GM12878 (cell line): ENCODE data around the gene STRN4. TPM values are rescaled to one million over a fixed set of nuclear protein-coding genes. Genes with fewer than 3 reads are reported as not detected.

ENCODE experiments used
- ATAC-seq: fragments of 200-7000 bp; cut with Tn5 transposase; 3 replicates; pipeline ENCODE4 v1.9.1; 2020; ENCODE audit warnings: mild to moderate bottlenecking, moderate library complexity
- BruUV-seq: library from RNA; stranded (reverse); fragments of 400-500 nt; replicated peaks from 2 replicates; lab custom pipeline; 2021; lab: Mats Ljungman, UMichigan
- CTCF ChIA-PET: fragments of 300-600 bp; sonication (Branson Sonifier 250); formaldehyde crosslinking; extraction: SDS; loops from one replicate; lab custom pipeline; 2021; ENCODE audit warnings: inconsistent platforms; lab: Yijun Ruan, JAX
- POLR2A ChIA-PET: fragments of 350-600 bp; formaldehyde crosslinking; extraction: SDS; loops from one replicate; lab custom pipeline; 2021; ENCODE audit warnings: inconsistent platforms; lab: Charles Lee
- RAD21 ChIA-PET: fragments of 300-600 bp; sonication (Branson Sonifier 250); formaldehyde crosslinking; loops from one replicate; lab custom pipeline; 2023; ENCODE audit warnings: antibody characterized with exemption; ENCODE audit not compliant: unreplicated experiment; lab: Charles Lee
- SMC1A ChIA-PET: fragments of 300-600 bp; sonication (Branson Sonifier 250); formaldehyde crosslinking; loops from one replicate; lab custom pipeline; 2023; ENCODE audit not compliant: unreplicated experiment, uncharacterized antibody; lab: Charles Lee
- DNase-seq: peaks from one replicate; pipeline ENCODE4 v3.0.0-alpha.2; 2011; ENCODE audit warnings: low read depth, low spot score
- FAIRE-seq: peaks from 3 replicates; lab custom pipeline; 2011; peaks lifted over from hg19 to GRCh38; lab: Jason Lieb, UNC
- H2AFZ ChIP-seq: 2 replicates; pipeline ENCODE4 v1.6.0; 2011; ENCODE audit warnings: low read depth, low read length, control low read depth; ENCODE audit not compliant: control insufficient read depth
- H3K27ac ChIP-seq: 2 replicates; pipeline ENCODE4 v1.5.1; 2011; ENCODE audit warnings: control low read depth; ENCODE audit not compliant: control insufficient read depth, insufficient read depth
- H3K27me3 ChIP-seq, 2 experiments: replicated peaks in 1 of 2; 2 replicates each; pipeline versions ENCODE4 v1.6.0 to v1.6.1; 2011; ENCODE audit warnings: low read length in 1 of 2; ENCODE audit not compliant: control insufficient read depth in 2 of 2, insufficient read depth in 2 of 2
- H3K36me3 ChIP-seq, 2 experiments: 2 replicates each; pipeline ENCODE4 v1.5.1; 2011; ENCODE audit warnings: low read length in 1 of 2; ENCODE audit not compliant: control insufficient read depth in 2 of 2, insufficient read depth in 2 of 2
- H3K4me1 ChIP-seq: 2 replicates; pipeline ENCODE4 v1.6.1; 2011; ENCODE audit warnings: mild to moderate bottlenecking, low read length, moderate library complexity, mixed read lengths; ENCODE audit not compliant: control insufficient read depth, insufficient read depth
- H3K4me2 ChIP-seq: 2 replicates; pipeline ENCODE4 v1.6.0; 2011; ENCODE audit warnings: control low read depth; ENCODE audit not compliant: control insufficient read depth, insufficient read depth
- H3K4me3 ChIP-seq: fragments of 200-600 bp; sonication (generic); 2 replicates; pipeline ENCODE4 v1.5.1; 2016
- H3K79me2 ChIP-seq: 2 replicates; pipeline ENCODE4 v1.6.0; 2011; ENCODE audit warnings: low read length; ENCODE audit not compliant: control insufficient read depth, insufficient read depth
- H3K9ac ChIP-seq: 2 replicates; pipeline ENCODE4 v1.8.0; 2011; ENCODE audit warnings: low read length, control low read depth, mixed read lengths; ENCODE audit not compliant: control insufficient read depth, insufficient read depth
- H3K9me3 ChIP-seq: replicated peaks from 3 replicates; pipeline ENCODE4 v1.5.1; 2011; ENCODE audit warnings: mild to moderate bottlenecking, low read length; ENCODE audit not compliant: control insufficient read depth, insufficient read depth
- H4K20me1 ChIP-seq: 2 replicates; pipeline ENCODE4 v1.6.0; 2011; ENCODE audit not compliant: control insufficient read depth, insufficient read depth
- EGR1 ChIP-seq, 2 experiments: IDR thresholded peaks; 1 replicate in 1 of 2; 2 replicates in 1 of 2; pipeline ENCODE4 v1.6.1; 2011 to 2012; ENCODE audit warnings: low read depth in 2 of 2, low read length in 2 of 2, borderline replicate concordance in 1 of 2, mild to moderate bottlenecking in 1 of 2, moderate library complexity in 1 of 2
- IKZF1 ChIP-seq: fragments of 450-650 bp; conservative IDR thresholded peaks from 2 replicates; pipeline ENCODE4 v1.6.1; 2017; ENCODE audit warnings: antibody characterized with exemption, mild to moderate bottlenecking
- WGBS: methylation state at CpG from one replicate; pipeline ENCODE4 v1.1.6; 2016; ENCODE audit warnings: low lambda C conversion rate; ENCODE audit not compliant: insufficient replicate concordance, insufficient coverage; ENCODE audit errors: missing lambda C conversion rate; 5-methylcytosine and 5-hydroxymethylcytosine counted together
- in situ Hi-C: fragments of 300-500 bp; cut with MboI; formaldehyde crosslinking; loops from 9 replicates; pipeline ENCODE4 v1.14.3; 2018; ENCODE audit warnings: mixed read lengths
- intact Hi-C: fragments of 100-400 bp; cut with micrococcal nuclease; formaldehyde crosslinking; loops from one replicate; pipeline ENCODE4 v1.14.2; 2022; ENCODE audit not compliant: unreplicated experiment
- polyA plus RNA-seq, 11 experiments: library from polyadenylated mRNA; depleted of rRNA in 4 of 11; unstranded in 6 of 11; stranded (reverse) in 5 of 11; fragments of >200 nt; fragmentation: Nextera tagmentation in 4 of 11; fragmentation: Illumina TruSeq in 1 of 11; extraction: Ambion mirVana in 4 of 11; extraction: Trizol in 1 of 11; gene quantifications; 1 replicate in 1 of 11; 2 replicates in 10 of 11; pipeline versions ENCODE4 v1.2.1 to v1.2.3, GENCODE V29; 2011 to 2016; ENCODE audit warnings: inconsistent platforms in 2 of 11, missing spikeins in 2 of 11, low read depth in 1 of 11
- total RNA-seq, 4 experiments: library from RNA; depleted of rRNA in 3 of 4; stranded (reverse); fragments of >200 nt in 3 of 4; fragmentation: Illumina TruSeq in 1 of 4; extraction: Trizol in 1 of 4; gene quantifications; 2 replicates each; pipeline versions ENCODE4 v1.2.1 to v1.2.3, GENCODE V29; 2013 to 2021
- TF ChIP-seq, protein P1 (sequence below): IDR thresholded peaks from 2 replicates; pipeline ENCODE4 v1.6.1; 2012; ENCODE audit warnings: low read depth, low read length, improper control_type of control experiment
- TF ChIP-seq, protein P2 (sequence below): IDR thresholded peaks from 2 replicates; pipeline ENCODE4 v1.6.1; 2011; ENCODE audit warnings: mild to moderate bottlenecking, low read depth, low read length, moderate library complexity; ENCODE audit not compliant: insufficient replicate concordance
- TF ChIP-seq, protein P3 (sequence below): fragments of 450-650 bp; IDR thresholded peaks from 2 replicates; pipeline ENCODE4 v1.6.1; 2016; ENCODE audit warnings: mild to moderate bottlenecking
- TF ChIP-seq, protein P4 (sequence below), 3 experiments: IDR thresholded peaks in 2 of 3; conservative IDR thresholded peaks in 1 of 3; 2 replicates each; pipeline ENCODE4 v1.5.1; 2011; ENCODE audit warnings: low read depth in 3 of 3, low read length in 3 of 3, mild to moderate bottlenecking in 3 of 3, control low read depth in 2 of 3, moderate library complexity in 2 of 3, inconsistent platforms in 1 of 3, mixed read lengths in 1 of 3; ENCODE audit not compliant: control insufficient read depth in 2 of 3, insufficient read depth in 1 of 3; ENCODE audit errors: extremely low read depth in 1 of 3

Gene STRN4
- total and polyA plus RNA-seq, 10 of the 15 experiments (the other 5 are each of a cell fraction or from before 2014, with no cell fraction given), result 0.42 to 62.8 (median 22.5) TPM

DNA sequence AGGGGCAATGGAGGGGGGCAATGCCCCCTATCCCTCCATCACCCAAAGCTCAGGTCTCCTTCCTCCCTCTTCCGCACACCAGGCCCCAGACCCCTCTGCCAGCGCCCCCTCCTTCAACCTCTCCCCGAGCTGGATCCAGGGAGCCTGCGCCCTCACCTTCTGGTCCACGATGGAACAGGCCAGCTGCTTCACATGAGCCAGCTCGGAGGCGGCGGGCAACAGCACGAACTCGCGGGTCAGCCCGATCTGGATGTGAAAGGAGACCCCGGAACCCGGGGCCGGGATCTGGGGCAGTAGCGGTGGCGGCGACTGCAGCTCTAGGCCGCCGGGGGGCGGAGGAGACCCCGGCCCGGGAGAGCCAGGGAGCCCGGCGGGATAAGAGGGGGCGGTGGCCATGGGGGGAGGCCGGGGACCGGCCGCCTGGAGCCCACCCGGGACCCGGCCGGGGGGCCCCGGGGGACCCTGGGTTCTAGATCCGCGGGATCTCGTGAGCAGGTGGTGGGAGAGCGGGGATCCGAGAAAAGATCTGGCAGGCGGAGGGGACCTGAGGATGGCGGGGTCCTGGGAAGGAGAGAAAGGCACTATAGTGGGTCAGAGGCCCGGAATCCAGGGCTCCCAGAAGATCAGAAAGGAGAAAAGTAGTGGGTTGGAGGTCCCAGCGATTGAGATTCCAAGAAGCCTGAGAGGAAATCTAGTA, 30.1 kb downstream of the STRN4 start:
- Histone ChIP-seq H3K36me3 (peaks cover 3 to 14% of the 10 kb centered on the region in 2 experiments; a peak in 3 of 4 replicates), H3K27me3 (no peaks in the 10 kb centered on the region), H3K9ac (peak overlapping the region; percentile 86), H4K20me1 (no peaks in the 10 kb centered on the region), H3K4me1 (peaks cover 30% of the 10 kb centered on the region), H3K27ac (peak overlapping the region; percentile 74)
- ChIA-PET POLR2A (interaction anchor here (0.6 to 2.1 kb wide), 8 partner anchors 12 to 947 kb away, joined by 3 to 5 read pairs (median 4); partner anchors contain the start of gene SIX5), RAD21 (interaction anchor here (0.6 to 1.7 kb wide), 7 partner anchors 15 to 1077 kb away, joined by 3 to 5 read pairs (median 4); partner anchors contain the start of genes CALM3, DACT3, EML2 and PTGIR), CTCF (interaction anchor here (0.8 to 5.4 kb wide), 8 partner anchors 12 to 528 kb away, joined by 3 to 64 read pairs (median 4); partner anchors contain the start of gene DACT3)
- no TSS peak for BruUV-seq
- DNase-seq (no peak), FAIRE-seq (no peak)
- TF ChIP-seq, protein P1, sequence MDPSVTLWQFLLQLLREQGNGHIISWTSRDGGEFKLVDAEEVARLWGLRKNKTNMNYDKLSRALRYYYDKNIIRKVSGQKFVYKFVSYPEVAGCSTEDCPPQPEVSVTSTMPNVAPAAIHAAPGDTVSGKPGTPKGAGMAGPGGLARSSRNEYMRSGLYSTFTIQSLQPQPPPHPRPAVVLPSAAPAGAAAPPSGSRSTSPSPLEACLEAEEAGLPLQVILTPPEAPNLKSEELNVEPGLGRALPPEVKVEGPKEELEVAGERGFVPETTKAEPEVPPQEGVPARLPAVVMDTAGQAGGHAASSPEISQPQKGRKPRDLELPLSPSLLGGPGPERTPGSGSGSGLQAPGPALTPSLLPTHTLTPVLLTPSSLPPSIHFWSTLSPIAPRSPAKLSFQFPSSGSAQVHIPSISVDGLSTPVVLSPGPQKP, result no peak
- TF ChIP-seq, protein P2, sequence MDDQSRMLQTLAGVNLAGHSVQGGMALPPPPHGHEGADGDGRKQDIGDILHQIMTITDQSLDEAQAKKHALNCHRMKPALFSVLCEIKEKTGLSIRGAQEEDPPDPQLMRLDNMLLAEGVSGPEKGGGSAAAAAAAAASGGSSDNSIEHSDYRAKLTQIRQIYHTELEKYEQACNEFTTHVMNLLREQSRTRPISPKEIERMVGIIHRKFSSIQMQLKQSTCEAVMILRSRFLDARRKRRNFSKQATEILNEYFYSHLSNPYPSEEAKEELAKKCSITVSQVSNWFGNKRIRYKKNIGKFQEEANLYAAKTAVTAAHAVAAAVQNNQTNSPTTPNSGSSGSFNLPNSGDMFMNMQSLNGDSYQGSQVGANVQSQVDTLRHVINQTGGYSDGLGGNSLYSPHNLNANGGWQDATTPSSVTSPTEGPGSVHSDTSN, result no peak
- TF ChIP-seq, protein P3, sequence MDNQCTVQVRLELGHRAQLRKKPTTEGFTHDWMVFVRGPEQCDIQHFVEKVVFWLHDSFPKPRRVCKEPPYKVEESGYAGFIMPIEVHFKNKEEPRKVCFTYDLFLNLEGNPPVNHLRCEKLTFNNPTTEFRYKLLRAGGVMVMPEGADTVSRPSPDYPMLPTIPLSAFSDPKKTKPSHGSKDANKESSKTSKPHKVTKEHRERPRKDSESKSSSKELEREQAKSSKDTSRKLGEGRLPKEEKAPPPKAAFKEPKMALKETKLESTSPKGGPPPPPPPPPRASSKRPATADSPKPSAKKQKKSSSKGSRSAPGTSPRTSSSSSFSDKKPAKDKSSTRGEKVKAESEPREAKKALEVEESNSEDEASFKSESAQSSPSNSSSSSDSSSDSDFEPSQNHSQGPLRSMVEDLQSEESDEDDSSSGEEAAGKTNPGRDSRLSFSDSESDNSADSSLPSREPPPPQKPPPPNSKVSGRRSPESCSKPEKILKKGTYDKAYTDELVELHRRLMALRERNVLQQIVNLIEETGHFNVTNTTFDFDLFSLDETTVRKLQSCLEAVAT, result no peak
- TF ChIP-seq EGR1 (IDR thresholded peaks at IDR 0.05; ENCODE audit: borderline replicate concordance in 1 of 2, low read depth in 2 of 2, low read length in 2 of 2) (0 out of 3 replicates have a peak, but pooled peaks of 1 of the 2 experiments have one; percentile 12), IKZF1 (0 out of 2 replicates have a peak, but pooled peaks have one; percentile 22)
- TF ChIP-seq, protein P4, sequence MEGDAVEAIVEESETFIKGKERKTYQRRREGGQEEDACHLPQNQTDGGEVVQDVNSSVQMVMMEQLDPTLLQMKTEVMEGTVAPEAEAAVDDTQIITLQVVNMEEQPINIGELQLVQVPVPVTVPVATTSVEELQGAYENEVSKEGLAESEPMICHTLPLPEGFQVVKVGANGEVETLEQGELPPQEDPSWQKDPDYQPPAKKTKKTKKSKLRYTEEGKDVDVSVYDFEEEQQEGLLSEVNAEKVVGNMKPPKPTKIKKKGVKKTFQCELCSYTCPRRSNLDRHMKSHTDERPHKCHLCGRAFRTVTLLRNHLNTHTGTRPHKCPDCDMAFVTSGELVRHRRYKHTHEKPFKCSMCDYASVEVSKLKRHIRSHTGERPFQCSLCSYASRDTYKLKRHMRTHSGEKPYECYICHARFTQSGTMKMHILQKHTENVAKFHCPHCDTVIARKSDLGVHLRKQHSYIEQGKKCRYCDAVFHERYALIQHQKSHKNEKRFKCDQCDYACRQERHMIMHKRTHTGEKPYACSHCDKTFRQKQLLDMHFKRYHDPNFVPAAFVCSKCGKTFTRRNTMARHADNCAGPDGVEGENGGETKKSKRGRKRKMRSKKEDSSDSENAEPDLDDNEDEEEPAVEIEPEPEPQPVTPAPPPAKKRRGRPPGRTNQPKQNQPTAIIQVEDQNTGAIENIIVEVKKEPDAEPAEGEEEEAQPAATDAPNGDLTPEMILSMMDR (IDR thresholded peaks at IDR 0.05 in 2 of 3, conservative IDR thresholded peaks at IDR 0.05 in 1 of 3; ENCODE audit: control insufficient read depth in 2 of 3, extremely low read depth in 1 of 3, insufficient read depth in 1 of 3, low read depth in 3 of 3, low read length in 3 of 3), result 0 out of 6 replicates have a peak, but pooled peaks of 1 of the 3 experiments have one; percentile 3
- TF ChIP-seq, all 136 proteins: peak for 3
- intact Hi-C loops (loop anchor here (5.0 kb wide), 1 partner anchor 104 kb away; no protein-coding TSS in a partner anchor), in situ Hi-C loops (no loop called here)
- SMC1A ChIA-PET, result interaction anchor here (0.6 to 1.1 kb wide), 5 partner anchors 11 to 45 kb away, joined by 3 read pairs; no protein-coding TSS in a partner anchor
- Histone ChIP-seq H3K4me2 (peak overlapping the region; percentile 60; the same call in 1 of the 2 replicates), H3K4me3 (peak overlapping the region; percentile 91), H2AFZ (no peak overlapping the region; the same call in 1 of the 2 replicates), H3K9me3 (no peaks in the 10 kb centered on the region), H3K79me2 (peaks cover 50% of the 10 kb centered on the region)
- no peak for ATAC-seq
- 0% methylated on average over 26 of the region's 42 CpGs for WGBS
